ENCODE data around the gene HECA.
"Not testable (repeated sequence)": the region's sequence is repeated elsewhere in the genome, so short reads cannot be mapped to it uniquely, and the experiment has no call there.

The HECA gene

GRCh38 chr6:139112561-139112960 lies 22.3 kb upstream of the HECA start:
- H3K4me3 ChIP-seq (ENCODE audit: low read length) = no peak overlapping the region
- TF ChIP-seq, protein P1, sequence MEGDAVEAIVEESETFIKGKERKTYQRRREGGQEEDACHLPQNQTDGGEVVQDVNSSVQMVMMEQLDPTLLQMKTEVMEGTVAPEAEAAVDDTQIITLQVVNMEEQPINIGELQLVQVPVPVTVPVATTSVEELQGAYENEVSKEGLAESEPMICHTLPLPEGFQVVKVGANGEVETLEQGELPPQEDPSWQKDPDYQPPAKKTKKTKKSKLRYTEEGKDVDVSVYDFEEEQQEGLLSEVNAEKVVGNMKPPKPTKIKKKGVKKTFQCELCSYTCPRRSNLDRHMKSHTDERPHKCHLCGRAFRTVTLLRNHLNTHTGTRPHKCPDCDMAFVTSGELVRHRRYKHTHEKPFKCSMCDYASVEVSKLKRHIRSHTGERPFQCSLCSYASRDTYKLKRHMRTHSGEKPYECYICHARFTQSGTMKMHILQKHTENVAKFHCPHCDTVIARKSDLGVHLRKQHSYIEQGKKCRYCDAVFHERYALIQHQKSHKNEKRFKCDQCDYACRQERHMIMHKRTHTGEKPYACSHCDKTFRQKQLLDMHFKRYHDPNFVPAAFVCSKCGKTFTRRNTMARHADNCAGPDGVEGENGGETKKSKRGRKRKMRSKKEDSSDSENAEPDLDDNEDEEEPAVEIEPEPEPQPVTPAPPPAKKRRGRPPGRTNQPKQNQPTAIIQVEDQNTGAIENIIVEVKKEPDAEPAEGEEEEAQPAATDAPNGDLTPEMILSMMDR (conservative IDR thresholded peaks at IDR 0.05; ENCODE audit: low read depth, low read length) = no peak

GRCh38 chr6:139114746-139115145 lies 20.1 kb upstream of the HECA start:
- no peak for DNase-seq (ENCODE audit: low read depth)
- TF ChIP-seq, protein P1 (conservative IDR thresholded peaks at IDR 0.05; ENCODE audit: low read depth, low read length) = no peak
- no peak overlapping the region for H3K4me3 ChIP-seq (ENCODE audit: low read length)

More at GRCh38 chr6:139112561-139112960, 22.3 kb upstream of the HECA start:
- DNase-seq (ENCODE audit: low read depth) = no peak

- TF ChIP-seq, protein P1 (conservative IDR thresholded peaks at IDR 0.05; ENCODE audit: low read depth, low read length) = no peak
- no peak for DNase-seq (ENCODE audit: low read depth)
- H3K4me3 ChIP-seq (ENCODE audit: low read length) = no peak overlapping the region
Observed at GRCh38 chr6:139115989-139116758, 18.7 kb upstream of the HECA start.

DNA sequence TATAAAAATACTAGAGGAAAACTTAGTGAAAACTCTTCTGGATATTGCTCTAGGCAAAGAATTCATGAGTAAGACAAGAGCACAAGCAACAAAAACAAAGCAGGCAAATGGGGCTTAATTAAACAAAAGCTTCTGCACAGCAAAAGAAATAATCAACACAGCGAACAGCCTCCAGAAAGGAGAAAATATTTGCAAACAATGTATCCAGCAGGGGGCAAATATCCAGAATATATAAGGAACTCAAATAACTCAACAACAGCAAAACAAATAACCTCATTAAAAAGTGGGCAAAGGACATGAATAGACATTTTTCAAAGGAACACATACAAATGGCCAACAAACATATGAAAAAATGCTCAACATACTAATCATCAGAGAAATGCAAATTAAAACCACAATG lies 17.1 kb upstream of the HECA start:
- no peak for DNase-seq (ENCODE audit: low read depth)
- H3K4me3 ChIP-seq (ENCODE audit: low read length) = no peak overlapping the region
- TF ChIP-seq, protein P1 (conservative IDR thresholded peaks at IDR 0.05; ENCODE audit: low read depth, low read length) = peak; percentile 35

DNA sequence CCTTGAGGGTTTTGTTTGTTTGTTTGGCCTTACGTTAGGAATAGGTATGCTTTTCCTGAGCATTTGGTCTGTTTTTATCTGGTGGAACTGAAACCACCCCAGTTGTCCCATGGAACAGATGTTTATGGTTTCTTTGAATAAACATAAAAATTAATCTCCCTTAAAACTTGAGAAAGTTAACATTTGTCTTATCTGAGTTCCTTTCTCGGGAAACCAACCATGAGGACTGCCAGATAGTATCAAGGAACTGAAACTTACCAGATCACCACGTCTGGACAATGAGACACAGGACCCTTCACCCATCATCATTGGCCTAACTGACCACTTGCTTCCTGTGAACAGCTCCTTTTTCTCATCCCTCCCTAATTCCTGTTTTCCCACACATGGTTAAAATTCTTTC lies 15.3 kb upstream of the HECA start:
- TF ChIP-seq, protein P1 (conservative IDR thresholded peaks at IDR 0.05; ENCODE audit: low read depth, low read length) = no peak

GRCh38 chr6:139122823-139123222 lies 12.1 kb upstream of the HECA start:
- H3K4me3 ChIP-seq (ENCODE audit: low read length); DNase-seq (ENCODE audit: low read depth): not testable (repeated sequence)

More for the DNA sequence above, 15.3 kb upstream of the HECA start:
- H3K4me3 ChIP-seq (ENCODE audit: low read length) = no peak overlapping the region
- DNase-seq (ENCODE audit: low read depth) = no peak

GRCh38 chr6:139124887-139125672 lies 9.8 kb upstream of the HECA start:
- no peak overlapping the region for H3K4me3 ChIP-seq (ENCODE audit: low read length)
- TF ChIP-seq, protein P1 (conservative IDR thresholded peaks at IDR 0.05; ENCODE audit: low read depth, low read length) = peak; percentile 43
- no peak for DNase-seq (ENCODE audit: low read depth)
